Loucy (cell line): ENCODE data around the gene TBR1.

Source experiments
- H2AFZ ChIP-seq: fragments of 200-600 bp; sonication (generic); 2 replicates; pipeline ENCODE4 v1.6.0; 2016; ENCODE audit warnings: antibody characterized with exemption, mild to moderate bottlenecking, low read length, moderate library complexity
- H3F3A ChIP-seq: fragments of 200-600 bp; 2 replicates; pipeline ENCODE4 v1.6.0; 2016; ENCODE audit warnings: antibody characterized with exemption, low read depth, mild to moderate bottlenecking
- H3K27me3 ChIP-seq: fragments of 200-600 bp; sonication (generic); 2 replicates; pipeline ENCODE4 v1.6.1; 2014; ENCODE audit warnings: low read length, mild to moderate bottlenecking; ENCODE audit not compliant: insufficient read depth, poor library complexity, severe bottlenecking
- H3K36me3 ChIP-seq: fragments of 200-600 bp; sonication (generic); 2 replicates; pipeline ENCODE4 v1.6.1; 2016; ENCODE audit warnings: low read length; ENCODE audit not compliant: insufficient read depth
- H3K4me1 ChIP-seq: fragments of 200-600 bp; sonication (generic); 2 replicates; pipeline ENCODE4 v1.5.1; 2014; ENCODE audit warnings: low read length, mild to moderate bottlenecking; ENCODE audit not compliant: insufficient read depth, poor library complexity, severe bottlenecking
- H3K4me2 ChIP-seq: fragments of 200-600 bp; sonication (generic); 2 replicates; pipeline ENCODE4 v1.6.0; 2014; ENCODE audit warnings: antibody characterized with exemption, low read length, low read depth, mild to moderate bottlenecking; ENCODE audit not compliant: poor library complexity, severe bottlenecking
- H3K4me3 ChIP-seq: fragments of 200-600 bp; sonication (generic); 2 replicates; pipeline ENCODE4 v1.5.1; 2014; ENCODE audit warnings: low read length, mild to moderate bottlenecking, mixed read lengths; ENCODE audit not compliant: poor library complexity, severe bottlenecking
- H3K79me2 ChIP-seq: fragments of 200-600 bp; sonication (generic); 2 replicates; pipeline ENCODE4 v1.6.1; 2014; ENCODE audit warnings: low read length; ENCODE audit not compliant: insufficient read depth
- H3K9ac ChIP-seq: fragments of 200-600 bp; sonication (generic); 2 replicates; pipeline ENCODE4 v1.6.0; 2014; ENCODE audit warnings: mild to moderate bottlenecking, low read depth, low read length, moderate library complexity; ENCODE audit not compliant: poor library complexity, severe bottlenecking
- H3K9me2 ChIP-seq: fragments of 200-600 bp; sonication (generic); replicated peaks from 2 replicates; pipeline ENCODE4 v1.6.1; 2016; ENCODE audit warnings: low read depth, low read length, mixed read lengths
- H3K9me3 ChIP-seq: fragments of 200-600 bp; sonication (generic); 2 replicates; pipeline ENCODE4 v1.6.1; 2014; ENCODE audit warnings: mild to moderate bottlenecking, antibody characterized with exemption, low read length, low read depth; ENCODE audit not compliant: insufficient read depth
- H4K20me1 ChIP-seq: fragments of 200-600 bp; sonication (generic); 2 replicates; pipeline ENCODE4 v1.6.0; 2014; ENCODE audit warnings: antibody characterized with exemption, low read length, mild to moderate bottlenecking; ENCODE audit not compliant: insufficient read depth, poor library complexity, severe bottlenecking
- CTCF ChIP-seq: fragments of 200-600 bp; sonication (generic); conservative IDR thresholded peaks from 2 replicates; pipeline ENCODE4 v1.5.1; 2014; ENCODE audit warnings: mild to moderate bottlenecking, antibody characterized with exemption, low read length
- EZH2phosphoT487 ChIP-seq: fragments of 200-600 bp; IDR thresholded peaks from 2 replicates; pipeline ENCODE4 v1.6.1; 2018; ENCODE audit warnings: antibody characterized with exemption, mild to moderate bottlenecking, moderate library complexity, borderline replicate concordance

Gene TBR1

GRCh38 chr2:161388146-161388779 lies 27.8 kb upstream of the TBR1 start:
- Histone ChIP-seq H3K4me2 (no peak overlapping the region), H3K36me3 (peaks cover 41% of the 10 kb centered on the region; the same call in 1 of the 2 replicates), H3K79me2 (no peaks in the 10 kb centered on the region), H2AFZ (no peak overlapping the region), H4K20me1 (no peaks in the 10 kb centered on the region), H3K4me1 (peaks cover 23% of the 10 kb centered on the region), H3F3A (no peaks in the 10 kb centered on the region), H3K9ac (no peak overlapping the region), H3K4me3 (no peak overlapping the region), H3K27me3 (no peaks in the 10 kb centered on the region), H3K9me2 (no peaks in the 10 kb centered on the region), H3K9me3 (no peaks in the 10 kb centered on the region)
- TF ChIP-seq CTCF (no peak), EZH2phosphoT487 (no peak)

- no peaks in the 10 kb centered on the region for H3K27me3 ChIP-seq
- no peak overlapping the region for H3K4me2 ChIP-seq
- no peaks in the 10 kb centered on the region for H3F3A ChIP-seq
- no peaks in the 10 kb centered on the region for H3K9me2 ChIP-seq
- H3K4me3 ChIP-seq = no peak overlapping the region
- no peaks in the 10 kb centered on the region for H3K79me2 ChIP-seq
- no peak for TF ChIP-seq CTCF
- no peak for TF ChIP-seq EZH2phosphoT487
- H4K20me1 ChIP-seq = no peaks in the 10 kb centered on the region
- H3K9ac ChIP-seq = no peak overlapping the region
- no peaks in the 10 kb centered on the region for H3K9me3 ChIP-seq
- H2AFZ ChIP-seq = no peak overlapping the region
- peaks cover 3% of the 10 kb centered on the region for H3K4me1 ChIP-seq
- peaks cover 73% of the 10 kb centered on the region; the same call in 1 of the 2 replicates for H3K36me3 ChIP-seq
These were observed 24.2 kb upstream of the TBR1 start for GRCh38 chr2:161391737-161392506.

- H3K9me3 ChIP-seq = no peaks in the 10 kb centered on the region
- no peaks in the 10 kb centered on the region for H3K4me1 ChIP-seq
- H3K4me3 ChIP-seq = no peak overlapping the region
- H3K79me2 ChIP-seq = no peaks in the 10 kb centered on the region
- no peak overlapping the region for H3K4me2 ChIP-seq
- H3K9ac ChIP-seq = no peak overlapping the region
- no peaks in the 10 kb centered on the region for H3K27me3 ChIP-seq
- peaks cover 69% of the 10 kb centered on the region for H3K36me3 ChIP-seq
- no peak for TF ChIP-seq EZH2phosphoT487
- TF ChIP-seq CTCF = no peak
- no peak overlapping the region for H2AFZ ChIP-seq
- no peaks in the 10 kb centered on the region for H3K9me2 ChIP-seq
- no peaks in the 10 kb centered on the region for H4K20me1 ChIP-seq
- H3F3A ChIP-seq = no peaks in the 10 kb centered on the region
These were observed 16.0 kb upstream of the TBR1 start for GRCh38 chr2:161400076-161400475.
